HL-60 (cell line): Measurements from ENCODE around the gene SLC32A1.

Source experiments
- GABPA ChIP-seq: IDR thresholded peaks from 2 replicates; pipeline ENCODE4 v1.6.1; 2012; ENCODE audit warnings: low read depth
- TF ChIP-seq, protein P1 (sequence below): IDR thresholded peaks from one replicate; pipeline ENCODE4 v1.5.1; 2011; ENCODE audit warnings: low read length, control low read depth, inconsistent platforms; ENCODE audit not compliant: insufficient read depth

DNA sequence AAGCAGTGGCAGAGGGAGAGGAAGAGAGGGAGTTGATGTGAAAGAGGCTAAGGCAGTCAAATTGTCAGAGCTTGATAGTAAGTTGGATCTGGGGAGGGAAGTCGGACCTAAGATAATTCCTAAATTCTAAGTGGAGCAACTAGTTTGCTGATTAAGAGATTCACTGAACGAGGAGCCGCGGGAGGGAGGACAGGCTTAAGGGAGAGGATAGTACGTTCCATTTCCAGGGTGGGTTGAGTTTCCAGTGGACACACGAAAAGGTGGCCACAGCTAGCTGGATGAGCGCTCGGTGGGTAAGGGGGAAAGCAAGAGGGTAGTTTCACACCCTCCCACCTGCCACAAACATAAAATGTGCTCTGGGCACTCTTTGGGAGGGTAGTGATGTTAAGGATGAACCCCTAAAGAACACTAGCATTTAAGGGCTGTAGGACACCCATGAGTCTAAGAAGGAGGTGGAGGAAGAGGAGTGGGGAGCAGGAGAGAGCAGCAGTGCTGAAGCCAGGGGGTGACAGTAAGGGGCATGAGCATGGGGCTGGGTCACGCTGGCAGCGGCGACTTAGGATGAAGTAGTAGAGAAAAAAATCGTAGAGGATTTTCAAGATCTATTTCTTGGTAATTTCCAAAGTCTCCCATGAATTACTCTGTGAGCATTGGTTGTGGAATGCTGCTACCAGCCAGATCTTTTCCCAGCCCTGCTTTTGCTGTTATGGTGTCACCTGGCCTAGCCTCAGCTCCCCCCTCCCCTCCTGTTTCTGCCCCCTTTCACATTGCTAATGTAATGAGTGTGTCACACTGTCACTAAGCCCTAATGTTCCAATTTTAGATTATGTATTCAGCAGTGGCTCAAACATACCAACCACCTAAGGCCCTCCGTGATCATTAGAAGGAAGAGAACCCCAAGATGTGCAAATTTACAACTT lies 45.4 kb downstream of the SLC32A1 start:
- no peak for TF ChIP-seq GABPA
- TF ChIP-seq, protein P1, sequence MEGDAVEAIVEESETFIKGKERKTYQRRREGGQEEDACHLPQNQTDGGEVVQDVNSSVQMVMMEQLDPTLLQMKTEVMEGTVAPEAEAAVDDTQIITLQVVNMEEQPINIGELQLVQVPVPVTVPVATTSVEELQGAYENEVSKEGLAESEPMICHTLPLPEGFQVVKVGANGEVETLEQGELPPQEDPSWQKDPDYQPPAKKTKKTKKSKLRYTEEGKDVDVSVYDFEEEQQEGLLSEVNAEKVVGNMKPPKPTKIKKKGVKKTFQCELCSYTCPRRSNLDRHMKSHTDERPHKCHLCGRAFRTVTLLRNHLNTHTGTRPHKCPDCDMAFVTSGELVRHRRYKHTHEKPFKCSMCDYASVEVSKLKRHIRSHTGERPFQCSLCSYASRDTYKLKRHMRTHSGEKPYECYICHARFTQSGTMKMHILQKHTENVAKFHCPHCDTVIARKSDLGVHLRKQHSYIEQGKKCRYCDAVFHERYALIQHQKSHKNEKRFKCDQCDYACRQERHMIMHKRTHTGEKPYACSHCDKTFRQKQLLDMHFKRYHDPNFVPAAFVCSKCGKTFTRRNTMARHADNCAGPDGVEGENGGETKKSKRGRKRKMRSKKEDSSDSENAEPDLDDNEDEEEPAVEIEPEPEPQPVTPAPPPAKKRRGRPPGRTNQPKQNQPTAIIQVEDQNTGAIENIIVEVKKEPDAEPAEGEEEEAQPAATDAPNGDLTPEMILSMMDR = no peak
